Activated T-cell treated with anti-CD3 and anti-CD28 coated beads, Interleukin-2, amount 50 U/mL, for 48 hours (primary cell): Measurements from ENCODE around the gene TNC.

Source experiments
- DNase-seq, 2 experiments: peaks; one replicate each; pipeline ENCODE4 v3.0.0-alpha.2; 2020

TNC gene

GRCh38 chr9:115093520-115093919 is 24.4 kb downstream of the TNC start:
- DNase-seq: no peak

GRCh38 chr9:115090486-115090885 is 27.5 kb downstream of the TNC start:
- DNase-seq: no peak

- DNase-seq: no peak
Observed at GRCh38 chr9:115088860-115089259, 29.1 kb downstream of the TNC start.

GRCh38 chr9:115086886-115087285 is 31.1 kb downstream of the TNC start:
- DNase-seq: no peak

GRCh38 chr9:115086461-115086860 is 31.5 kb downstream of the TNC start:
- DNase-seq: no peak

- DNase-seq: no peak
Observed at GRCh38 chr9:115085773-115086377, 32.1 kb downstream of the TNC start.

GRCh38 chr9:115084709-115085108 is 33.2 kb downstream of the TNC start:
- no peak for DNase-seq

- DNase-seq: no peak
Observed at GRCh38 chr9:115084157-115084556, 33.8 kb downstream of the TNC start.

- DNase-seq: no peak
Observed at GRCh38 chr9:115080242-115080641, 37.7 kb downstream of the TNC start.

GRCh38 chr9:115079156-115079555 is 38.8 kb downstream of the TNC start:
- DNase-seq: no peak

GRCh38 chr9:115073456-115073855 is 44.5 kb downstream of the TNC start:
- DNase-seq: no peak

- no peak for DNase-seq
Observed at GRCh38 chr9:115071176-115071575, 46.8 kb downstream of the TNC start.

- DNase-seq: no peak
Observed at GRCh38 chr9:115069771-115070170, 48.2 kb downstream of the TNC start.

- no peak for DNase-seq
Observed at GRCh38 chr9:115069302-115069701, 48.7 kb downstream of the TNC start.

GRCh38 chr9:115068031-115068430 is 49.9 kb downstream of the TNC start:
- DNase-seq: no peak

GRCh38 chr9:115063058-115063845 is 54.7 kb downstream of the TNC start:
- no peak for DNase-seq

- DNase-seq: no peak
Observed at GRCh38 chr9:115058684-115059315, 59.2 kb downstream of the TNC start.

- DNase-seq: no peak
Observed at GRCh38 chr9:115058175-115058574, 59.8 kb downstream of the TNC start.

- DNase-seq: no peak
Observed at GRCh38 chr9:115057559-115057958, 60.4 kb downstream of the TNC start.

GRCh38 chr9:115050002-115050490 is 67.9 kb downstream of the TNC start:
- DNase-seq: no peak

GRCh38 chr9:115046824-115047223 is 71.1 kb downstream of the TNC start:
- DNase-seq: no peak

GRCh38 chr9:115046199-115046598 is 71.8 kb downstream of the TNC start:
- DNase-seq: no peak

GRCh38 chr9:115043632-115044031 is 74.3 kb downstream of the TNC start:
- no peak for DNase-seq
